Endothelial cell of umbilical vein (primary cell): ENCODE measurements around the gene ANKRD40CL. TPM values are rescaled to one million over a fixed set of nuclear protein-coding genes. Genes with fewer than 3 reads are reported as not detected.

Source experiments
- BruUV-seq: library from RNA; stranded (reverse); fragments of 400-500 nt; replicated peaks from 2 replicates; lab custom pipeline; 2021; lab: Mats Ljungman, UMichigan
- CTCF ChIA-PET: fragments of 300-600, 350-600 bp; sonication (Branson Sonifier 250); formaldehyde crosslinking; loops from one replicate; lab custom pipeline; 2021; ENCODE audit warnings: antibody characterized with exemption, inconsistent platforms; lab: Charles Lee
- POLR2A ChIA-PET: fragments of 300-600, 350-600 bp; sonication (Branson Sonifier 250); formaldehyde crosslinking; loops from one replicate; lab custom pipeline; 2021; ENCODE audit warnings: antibody characterized with exemption, inconsistent platforms; lab: Charles Lee
- DNase-seq: peaks from one replicate; pipeline ENCODE4 v3.0.0-alpha.2; 2011; ENCODE audit warnings: low read depth, low spot score
- FAIRE-seq: peaks from 2 replicates; lab custom pipeline; 2011; peaks lifted over from hg19 to GRCh38; lab: Jason Lieb, UNC
- H2AFZ ChIP-seq: 2 replicates; pipeline ENCODE4 v1.6.0; 2012; ENCODE audit warnings: low read depth, low read length, control low read depth, inconsistent platforms
- H3K27ac ChIP-seq: 2 replicates; pipeline ENCODE4 v1.5.1; 2011; ENCODE audit warnings: low read depth, mild to moderate bottlenecking, control low read depth, low read length, moderate library complexity; ENCODE audit not compliant: insufficient read depth
- H3K27me3 ChIP-seq, 2 experiments: 2 replicates each; pipeline versions ENCODE4 v1.6.0 to v1.6.1; 2011; ENCODE audit warnings: low read length in 2 of 2, mixed read lengths in 1 of 2; ENCODE audit not compliant: control insufficient read depth in 2 of 2, insufficient read depth in 2 of 2
- H3K36me3 ChIP-seq, 2 experiments: 2 replicates in 1 of 2; 3 replicates in 1 of 2; pipeline ENCODE4 v1.5.1; 2011; ENCODE audit warnings: low read length in 2 of 2, mild to moderate bottlenecking in 1 of 2, moderate library complexity in 1 of 2; ENCODE audit not compliant: control insufficient read depth in 2 of 2, insufficient read depth in 2 of 2; ENCODE audit errors: extremely low read depth in 1 of 2
- H3K4me1 ChIP-seq: 3 replicates; pipeline ENCODE4 v1.5.1; 2011; ENCODE audit warnings: mild to moderate bottlenecking, low read length; ENCODE audit not compliant: control insufficient read depth, insufficient read depth; ENCODE audit errors: extremely low read depth
- H3K4me2 ChIP-seq: 2 replicates; pipeline ENCODE4 v1.6.1; 2011; ENCODE audit warnings: low read length, control low read depth, mixed read lengths; ENCODE audit not compliant: insufficient read depth
- H3K4me3 ChIP-seq, 3 experiments: fragments of 200-600 bp in 1 of 3; sonication (generic), shearing (Covaris generic) in 1 of 3; replicated peaks in 1 of 3; 2 replicates each; pipeline ENCODE4 v1.5.1; 2011 to 2016; ENCODE audit warnings: control low read depth in 3 of 3, low read length in 3 of 3, mild to moderate bottlenecking in 2 of 3, inconsistent platforms in 1 of 3, low read depth in 1 of 3, moderate library complexity in 1 of 3; ENCODE audit not compliant: insufficient read depth in 1 of 3
- H3K79me2 ChIP-seq: 2 replicates; pipeline ENCODE4 v1.6.0; 2012; ENCODE audit warnings: low read length, inconsistent platforms; ENCODE audit not compliant: control insufficient read depth, insufficient read depth
- H3K9ac ChIP-seq: replicated peaks from 2 replicates; pipeline ENCODE3; 2011; ENCODE audit warnings: low read length, control low read depth; ENCODE audit not compliant: insufficient read depth; ENCODE audit errors: extremely low read depth
- H3K9me1 ChIP-seq: replicated peaks from 3 replicates; pipeline ENCODE4 v1.6.0; 2011; ENCODE audit warnings: mild to moderate bottlenecking, low read length; ENCODE audit not compliant: control insufficient read depth, insufficient read depth; ENCODE audit errors: extremely low read depth
- H3K9me3 ChIP-seq: replicated peaks from 2 replicates; pipeline ENCODE4 v1.5.1; 2012; ENCODE audit warnings: low read length, inconsistent platforms; ENCODE audit not compliant: control insufficient read depth, insufficient read depth
- H4K20me1 ChIP-seq: replicated peaks from 2 replicates; pipeline ENCODE3; 2011; ENCODE audit warnings: mild to moderate bottlenecking, low read length; ENCODE audit not compliant: control insufficient read depth, insufficient read depth; ENCODE audit errors: extremely low read depth
- EZH2 ChIP-seq: IDR thresholded peaks from 2 replicates; pipeline ENCODE4 v1.6.1; 2012; ENCODE audit warnings: borderline replicate concordance, low read depth, mild to moderate bottlenecking, moderate library complexity, low read length, inconsistent platforms; ENCODE audit not compliant: severe bottlenecking
- FOS ChIP-seq: IDR thresholded peaks from 2 replicates; pipeline ENCODE4 v1.6.1; 2011; ENCODE audit warnings: mild to moderate bottlenecking, low read length, moderate library complexity, borderline replicate concordance; ENCODE audit not compliant: insufficient read depth
- GATA2 ChIP-seq: IDR thresholded peaks from 2 replicates; pipeline ENCODE4 v1.7.0; 2011; ENCODE audit warnings: low read depth, mild to moderate bottlenecking, moderate library complexity, mixed read lengths, low read length; ENCODE audit not compliant: insufficient read length, insufficient read depth
- JUN ChIP-seq: IDR thresholded peaks from 2 replicates; pipeline ENCODE4 v1.6.1; 2011; ENCODE audit warnings: borderline replicate concordance, low read depth; ENCODE audit not compliant: insufficient read length, insufficient read depth
- MYC ChIP-seq: IDR thresholded peaks from one replicate; pipeline ENCODE4 v1.6.1; 2011; ENCODE audit warnings: mild to moderate bottlenecking, low read depth, low read length
- POLR2A ChIP-seq: IDR thresholded peaks from 2 replicates; pipeline ENCODE4 v1.6.1; 2012; ENCODE audit warnings: low read depth, mild to moderate bottlenecking, control low read depth, low read length
- POLR2AphosphoS5 ChIP-seq: IDR thresholded peaks from 2 replicates; pipeline ENCODE4 v1.6.1; 2012; ENCODE audit warnings: low read depth, mild to moderate bottlenecking, control low read depth, low read length, moderate library complexity; ENCODE audit not compliant: insufficient read depth
- dilution Hi-C: fragments of 300-500 bp; cut with MboI; formaldehyde crosslinking; loops from one replicate; pipeline ENCODE4 v1.15.0; 2019; ENCODE audit warnings: low sequenced_read_pairs; ENCODE audit not compliant: extremely low pct_ligation_motif_present
- intact Hi-C: fragments of 100-400 bp; cut with micrococcal nuclease; formaldehyde crosslinking; loops from one replicate; pipeline ENCODE4 v1.10.0; 2022
- polyA plus RNA-seq, 4 experiments: library from polyadenylated mRNA; depleted of rRNA in 3 of 4; stranded (reverse) in 3 of 4; unstranded in 1 of 4; fragments of >200 nt; gene quantifications; 2 replicates each; pipeline versions ENCODE4 v1.2.1 to v1.2.3, GENCODE V29; 2011 to 2012; ENCODE audit warnings: missing spikeins in 1 of 4
- total RNA-seq: library from RNA; stranded (reverse); gene quantifications from 2 replicates; pipeline ENCODE4 v1.2.3, GENCODE V29; 2021
- TF ChIP-seq, protein P1 (sequence below): IDR thresholded peaks from 2 replicates; pipeline ENCODE4 v1.6.1; 2011; ENCODE audit not compliant: insufficient read depth, insufficient read length
- TF ChIP-seq, protein P2 (sequence below), 2 donors: IDR thresholded peaks; 1 replicate in 1 of 2; 2 replicates in 1 of 2; pipeline ENCODE4 v1.5.1; 2011; ENCODE audit warnings: low read length in 2 of 2, mild to moderate bottlenecking in 2 of 2, moderate library complexity in 2 of 2, control low read depth in 1 of 2, inconsistent platforms in 1 of 2, low read depth in 1 of 2; ENCODE audit not compliant: insufficient read depth in 1 of 2; ENCODE audit errors: extremely low read depth in 1 of 2

Gene ANKRD40CL
- total and polyA plus RNA-seq, 2 donors (not counting 3 experiments of a cell fraction or from before 2014, with no cell fraction given) = not detected

DNA sequence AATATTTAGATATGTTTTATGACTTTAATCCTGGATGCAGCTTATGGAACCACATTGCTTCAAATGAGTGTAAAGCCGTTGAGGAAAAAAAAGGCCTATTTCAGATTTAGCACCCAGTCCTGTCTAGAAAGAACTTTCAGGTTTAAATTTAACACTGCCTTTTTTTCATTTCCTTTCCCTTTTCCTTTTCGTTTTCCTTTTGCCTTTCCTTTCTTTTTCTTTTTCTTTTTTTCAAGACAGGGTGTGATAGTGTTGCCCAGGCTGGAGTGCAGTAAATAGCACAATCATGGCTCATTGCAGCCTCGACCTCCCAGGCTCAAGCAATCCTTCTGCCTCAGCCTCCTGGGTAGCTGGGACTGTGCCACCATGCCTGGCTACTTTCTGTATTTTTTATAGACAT, 32.0 kb downstream of the ANKRD40CL start:
- peaks cover 24% of the 10 kb centered on the region for H4K20me1 ChIP-seq
- DNase-seq (no peak), FAIRE-seq (peak; percentile 43)
- intact Hi-C loops (no loop called here), dilution Hi-C loops (no loop called here)
- no peak overlapping the region for H2AFZ ChIP-seq
- no TSS peak for BruUV-seq
- no peaks in the 10 kb centered on the region for H3K9me1 ChIP-seq
- POLR2A ChIA-PET = no interaction called here
- no peaks in the 10 kb centered on the region for H3K27me3 ChIP-seq
- H3K9ac ChIP-seq = no peak overlapping the region
- peaks cover 95% of the 10 kb centered on the region for H3K79me2 ChIP-seq
- TF ChIP-seq MYC (no peak), FOS (no peak), POLR2AphosphoS5 (no peak), EZH2 (no peak), GATA2 (no peak), JUN (no peak), POLR2A (no peak)
- TF ChIP-seq, protein P1, sequence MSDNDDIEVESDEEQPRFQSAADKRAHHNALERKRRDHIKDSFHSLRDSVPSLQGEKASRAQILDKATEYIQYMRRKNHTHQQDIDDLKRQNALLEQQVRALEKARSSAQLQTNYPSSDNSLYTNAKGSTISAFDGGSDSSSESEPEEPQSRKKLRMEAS = no peak
- TF ChIP-seq, protein P2, sequence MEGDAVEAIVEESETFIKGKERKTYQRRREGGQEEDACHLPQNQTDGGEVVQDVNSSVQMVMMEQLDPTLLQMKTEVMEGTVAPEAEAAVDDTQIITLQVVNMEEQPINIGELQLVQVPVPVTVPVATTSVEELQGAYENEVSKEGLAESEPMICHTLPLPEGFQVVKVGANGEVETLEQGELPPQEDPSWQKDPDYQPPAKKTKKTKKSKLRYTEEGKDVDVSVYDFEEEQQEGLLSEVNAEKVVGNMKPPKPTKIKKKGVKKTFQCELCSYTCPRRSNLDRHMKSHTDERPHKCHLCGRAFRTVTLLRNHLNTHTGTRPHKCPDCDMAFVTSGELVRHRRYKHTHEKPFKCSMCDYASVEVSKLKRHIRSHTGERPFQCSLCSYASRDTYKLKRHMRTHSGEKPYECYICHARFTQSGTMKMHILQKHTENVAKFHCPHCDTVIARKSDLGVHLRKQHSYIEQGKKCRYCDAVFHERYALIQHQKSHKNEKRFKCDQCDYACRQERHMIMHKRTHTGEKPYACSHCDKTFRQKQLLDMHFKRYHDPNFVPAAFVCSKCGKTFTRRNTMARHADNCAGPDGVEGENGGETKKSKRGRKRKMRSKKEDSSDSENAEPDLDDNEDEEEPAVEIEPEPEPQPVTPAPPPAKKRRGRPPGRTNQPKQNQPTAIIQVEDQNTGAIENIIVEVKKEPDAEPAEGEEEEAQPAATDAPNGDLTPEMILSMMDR (IDR thresholded peaks at IDR 0.05; ENCODE audit: extremely low read depth in 1 of 2, insufficient read depth in 1 of 2, low read depth in 1 of 2, low read length in 2 of 2) = no peak
- no peaks in the 10 kb centered on the region for H3K4me1 ChIP-seq
- CTCF ChIA-PET = no interaction called here
- no peaks in the 10 kb centered on the region for H3K9me3 ChIP-seq
- no peak overlapping the region for H3K4me3 ChIP-seq
- no peak overlapping the region for H3K4me2 ChIP-seq
- H3K36me3 ChIP-seq = peaks cover 4 to 5% of the 10 kb centered on the region in 2 experiments
- no peak overlapping the region for H3K27ac ChIP-seq
